Ectodermal cell (in vitro differentiated cells): Measurements from ENCODE around the gene HOXA2.

Experiments
- H3K27ac ChIP-seq: 2 replicates; pipeline ENCODE4 v1.7.0; 2013; ENCODE audit warnings: mild to moderate bottlenecking, low read depth, low read length; ENCODE audit not compliant: insufficient read depth, poor library complexity, severe bottlenecking
- H3K27me3 ChIP-seq: 2 replicates; pipeline ENCODE4 v1.7.0; 2013; ENCODE audit warnings: mild to moderate bottlenecking, low read length; ENCODE audit not compliant: insufficient read depth, control insufficient read depth, poor library complexity, severe bottlenecking
- H3K36me3 ChIP-seq: one replicate; pipeline ENCODE4 v1.7.0; 2013; ENCODE audit warnings: low read length; ENCODE audit not compliant: control insufficient read depth, insufficient read depth
- H3K4me1 ChIP-seq: one replicate; pipeline ENCODE4 v1.7.0; 2013; ENCODE audit warnings: low read length; ENCODE audit not compliant: control insufficient read depth, insufficient read depth
- H3K4me3 ChIP-seq: 2 replicates; pipeline ENCODE4 v1.7.0; 2013; ENCODE audit warnings: low read depth, low read length, control low read depth; ENCODE audit not compliant: insufficient read depth
- H3K9me3 ChIP-seq: 2 replicates; pipeline ENCODE4 v1.7.0; 2013; ENCODE audit warnings: mild to moderate bottlenecking, low read length, moderate library complexity; ENCODE audit not compliant: control insufficient read depth
- WGBS, 2 experiments: methylation state at CpG; one replicate each; pipeline ENCODE4 v1.1.7; 2013; ENCODE audit warnings: missing lambda C conversion rate in 2 of 2; 5-methylcytosine and 5-hydroxymethylcytosine counted together

The HOXA2 gene

GRCh38 chr7:27064661-27065060 is 37.8 kb downstream of the HOXA2 start:
- Histone ChIP-seq H3K27ac (no peak overlapping the region), H3K9me3 (no peaks in the 10 kb centered on the region), H3K27me3 (no peaks in the 10 kb centered on the region), H3K4me3 (no peak overlapping the region), H3K36me3 (no peaks in the 10 kb centered on the region), H3K4me1 (no peaks in the 10 kb centered on the region)
- 85 to 93% methylated on average over 2 of the region's 2 CpGs for WGBS, 2 experiments

DNA sequence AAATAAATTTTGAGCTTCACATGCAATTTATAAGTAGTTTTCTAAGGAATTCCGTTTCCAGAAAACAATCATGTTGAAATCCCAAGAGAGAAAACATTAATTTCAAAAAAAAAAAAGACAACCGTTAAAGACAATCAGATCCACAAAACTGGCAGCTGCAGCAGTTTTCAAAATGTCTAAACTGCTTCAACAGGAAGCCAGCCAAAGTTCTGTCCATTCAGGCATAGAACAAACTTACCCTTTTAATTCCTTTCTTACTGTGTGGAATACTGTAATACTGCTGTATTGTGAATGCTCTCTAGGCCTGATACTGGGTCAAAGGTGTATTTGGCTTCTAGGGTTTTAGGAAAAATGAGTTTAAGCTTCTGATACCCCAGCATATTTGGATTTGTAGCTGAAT is 38.3 kb downstream of the HOXA2 start:
- Histone ChIP-seq H3K4me1 (no peaks in the 10 kb centered on the region), H3K4me3 (no peak overlapping the region), H3K36me3 (no peaks in the 10 kb centered on the region), H3K27ac (no peak overlapping the region), H3K9me3 (no peaks in the 10 kb centered on the region), H3K27me3 (no peaks in the 10 kb centered on the region)
- 87 to 96% methylated on average over 2 of the region's 2 CpGs for WGBS, 2 experiments

DNA sequence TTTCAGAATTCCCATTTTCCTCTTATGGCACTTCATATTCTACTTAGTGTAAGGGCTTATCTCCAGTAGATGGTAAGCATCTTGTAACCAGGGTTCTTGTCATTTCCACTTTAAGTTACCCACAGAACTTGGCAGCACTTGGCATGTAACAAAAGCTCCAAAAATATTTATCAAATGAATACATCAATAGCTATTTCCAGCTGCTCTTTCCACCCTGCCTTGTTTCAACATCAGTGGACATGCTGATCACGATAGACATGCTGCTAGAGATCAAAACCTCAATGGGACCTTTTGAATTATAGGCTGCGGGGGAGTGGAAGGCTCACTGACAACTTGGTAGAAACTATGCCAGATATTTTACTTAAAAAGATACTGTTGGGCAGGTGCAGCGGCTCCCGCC is 39.5 kb downstream of the HOXA2 start:
- Histone ChIP-seq H3K9me3 (no peaks in the 10 kb centered on the region), H3K27me3 (no peaks in the 10 kb centered on the region), H3K4me1 (no peaks in the 10 kb centered on the region), H3K36me3 (no peaks in the 10 kb centered on the region), H3K4me3 (no peak overlapping the region), H3K27ac (no peak overlapping the region)
- WGBS, 2 experiments, result 94% methylated on average over 4 of the region's 4 CpGs

- no peaks in the 10 kb centered on the region for H3K27me3 ChIP-seq
- 38 to 43% methylated on average over 3 of the region's 3 CpGs for WGBS, 2 experiments
Measured at GRCh38 chr7:27053153-27053552, 49.3 kb downstream of the HOXA2 start.

GRCh38 chr7:27051451-27051850 is 51.0 kb downstream of the HOXA2 start:
- Histone ChIP-seq H3K9me3 (peaks cover 2% of the 10 kb centered on the region), H3K36me3 (no peaks in the 10 kb centered on the region), H3K4me1 (no peaks in the 10 kb centered on the region), H3K27ac (no peak overlapping the region), H3K4me3 (no peak overlapping the region), H3K27me3 (no peaks in the 10 kb centered on the region)
- WGBS, 2 experiments, result 96 to 97% methylated on average over 4 of the region's 4 CpGs

More at GRCh38 chr7:27053153-27053552, 49.3 kb downstream of the HOXA2 start:
- no peak overlapping the region for H3K4me3 ChIP-seq
- H3K4me1 ChIP-seq, result no peaks in the 10 kb centered on the region
- no peaks in the 10 kb centered on the region for H3K9me3 ChIP-seq
- H3K36me3 ChIP-seq, result no peaks in the 10 kb centered on the region
- no peak overlapping the region for H3K27ac ChIP-seq
